H9 (cell line): ENCODE results near the gene CST9L. TPM values are rescaled to one million over a fixed set of nuclear protein-coding genes. Genes with fewer than 3 reads are reported as not detected.
A peak's percentile ranks its signal among the peaks of the same experiment; 100 is the strongest.

Experiments used
- DNase-seq: peaks from one replicate; pipeline ENCODE4 v3.0.0-alpha.2; 2017
- H2AFZ ChIP-seq: one replicate; pipeline ENCODE4 v1.6.1; 2013; ENCODE audit warnings: mild to moderate bottlenecking, low read length, control low read depth, moderate library complexity
- H2AK5ac ChIP-seq: 2 replicates; pipeline ENCODE4 v1.6.1; 2013; ENCODE audit warnings: low read length, control low read depth, mixed read lengths; ENCODE audit not compliant: insufficient read length
- H2BK120ac ChIP-seq: one replicate; pipeline ENCODE4 v1.6.1; 2013; ENCODE audit warnings: low read depth, mild to moderate bottlenecking, low read length, control low read depth, inconsistent platforms; ENCODE audit not compliant: poor library complexity, severe bottlenecking
- H2BK12ac ChIP-seq: 2 replicates; pipeline ENCODE4 v1.6.1; 2013; ENCODE audit warnings: low read length, control low read depth, mixed read lengths, low read depth; ENCODE audit not compliant: insufficient read length
- H2BK15ac ChIP-seq: 2 replicates; pipeline ENCODE4 v1.6.1; 2013; ENCODE audit warnings: low read depth, low read length, control low read depth
- H2BK20ac ChIP-seq: one replicate; pipeline ENCODE4 v1.6.1; 2013; ENCODE audit warnings: low read depth, mild to moderate bottlenecking, low read length, control low read depth, inconsistent platforms; ENCODE audit not compliant: poor library complexity, severe bottlenecking
- H2BK5ac ChIP-seq: 2 replicates; pipeline ENCODE4 v1.6.1; 2013; ENCODE audit warnings: low read length, control low read depth, mixed read lengths; ENCODE audit not compliant: insufficient read length
- H3K14ac ChIP-seq: 2 replicates; pipeline ENCODE4 v1.6.1; 2013; ENCODE audit warnings: low read length, control low read depth; ENCODE audit not compliant: insufficient read depth
- H3K18ac ChIP-seq: 2 replicates; pipeline ENCODE4 v1.6.1; 2013; ENCODE audit warnings: low read depth, mild to moderate bottlenecking, mixed read lengths, low read length, control low read depth; ENCODE audit not compliant: insufficient read length
- H3K23ac ChIP-seq: 2 replicates; pipeline ENCODE4 v1.6.1; 2013; ENCODE audit warnings: low read length, control low read depth, mixed read lengths, low read depth; ENCODE audit not compliant: insufficient read length
- H3K23me2 ChIP-seq: 2 replicates; pipeline ENCODE4 v1.6.1; 2013; ENCODE audit warnings: low read depth, mild to moderate bottlenecking, mixed read lengths, low read length, control low read depth; ENCODE audit not compliant: insufficient read length, poor library complexity, severe bottlenecking
- H3K27ac ChIP-seq: 2 replicates; pipeline ENCODE4 v1.5.1; 2013; ENCODE audit warnings: low read length, control low read depth, mixed read lengths, low read depth; ENCODE audit not compliant: insufficient read length
- H3K27me3 ChIP-seq: 2 replicates; pipeline ENCODE4 v1.6.1; 2013; ENCODE audit warnings: low read length, control low read depth, inconsistent platforms; ENCODE audit not compliant: insufficient read depth
- H3K4ac ChIP-seq: 2 replicates; pipeline ENCODE4 v1.6.1; 2013; ENCODE audit warnings: low read depth, mild to moderate bottlenecking, control low read depth, inconsistent platforms, low read length, moderate library complexity
- H3K4me1 ChIP-seq: 2 replicates; pipeline ENCODE4 v1.6.1; 2013; ENCODE audit warnings: low read length, control low read depth, inconsistent platforms; ENCODE audit not compliant: insufficient read depth
- H3K4me2 ChIP-seq: 2 replicates; pipeline ENCODE4 v1.6.1; 2013; ENCODE audit warnings: low read length, control low read depth, mixed read lengths; ENCODE audit not compliant: insufficient read length, insufficient read depth
- H3K56ac ChIP-seq: 2 replicates; pipeline ENCODE4 v1.6.1; 2013; ENCODE audit warnings: low read depth, mild to moderate bottlenecking, mixed read lengths, low read length, control low read depth; ENCODE audit not compliant: insufficient read length
- H3K79me1 ChIP-seq: 2 replicates; pipeline ENCODE4 v1.6.1; 2013; ENCODE audit warnings: low read depth, mild to moderate bottlenecking, moderate library complexity, low read length, control low read depth, inconsistent platforms; ENCODE audit not compliant: insufficient read depth, poor library complexity, severe bottlenecking
- H3K79me2 ChIP-seq: 2 replicates; pipeline ENCODE4 v1.6.1; 2013; ENCODE audit warnings: low read length, control low read depth, inconsistent platforms; ENCODE audit not compliant: insufficient read depth
- H3K9ac ChIP-seq: 2 replicates; pipeline ENCODE4 v1.6.1; 2013; ENCODE audit warnings: low read length, control low read depth, mixed read lengths; ENCODE audit not compliant: insufficient read length; ENCODE audit errors: extremely low read depth
- H3K9me3 ChIP-seq: one replicate; pipeline ENCODE4 v1.6.1; 2013; ENCODE audit warnings: low read depth, low read length, inconsistent platforms; ENCODE audit not compliant: control insufficient read depth
- H3T11ph ChIP-seq: one replicate; pipeline ENCODE4 v1.6.1; 2013; ENCODE audit warnings: mild to moderate bottlenecking, low read length, control low read depth, inconsistent platforms
- H4K20me1 ChIP-seq: one replicate; pipeline ENCODE4 v1.6.1; 2013; ENCODE audit not compliant: control insufficient read depth, insufficient read length, insufficient read depth
- H4K5ac ChIP-seq: 2 replicates; pipeline ENCODE4 v1.6.1; 2013; ENCODE audit warnings: low read depth, mild to moderate bottlenecking, mixed read lengths, low read length, control low read depth; ENCODE audit not compliant: insufficient read length
- H4K8ac ChIP-seq: replicated peaks from 2 replicates; pipeline ENCODE4 v1.6.1; 2013; ENCODE audit warnings: low read length, control low read depth, mixed read lengths, low read depth; ENCODE audit not compliant: insufficient read length
- H4K91ac ChIP-seq: 2 replicates; pipeline ENCODE4 v1.6.1; 2013; ENCODE audit warnings: low read depth, mild to moderate bottlenecking, moderate library complexity, mixed read lengths, low read length, control low read depth; ENCODE audit not compliant: insufficient read length
- H3K27ac Mint-ChIP-seq, 3 experiments: 2 replicates in 2 of 3; 3 replicates in 1 of 3; pipeline ENCODE4 v1.8.0; 2020 to 2021; ENCODE audit warnings: mixed read lengths in 3 of 3, mild to moderate bottlenecking in 1 of 3, moderate library complexity in 1 of 3
- H3K27me3 Mint-ChIP-seq: 2 replicates; pipeline ENCODE4 v1.8.0; 2021; ENCODE audit warnings: low read depth, mild to moderate bottlenecking, moderate library complexity, mixed read lengths
- H3K36me3 Mint-ChIP-seq, 3 experiments: 2 replicates in 2 of 3; 3 replicates in 1 of 3; pipeline ENCODE4 v1.8.0; 2020 to 2021; ENCODE audit warnings: low read depth in 3 of 3, mixed read lengths in 3 of 3; ENCODE audit not compliant: insufficient read depth in 1 of 3
- H3K4me1 Mint-ChIP-seq, 2 experiments: 2 replicates each; pipeline ENCODE4 v1.8.0; 2020; ENCODE audit warnings: mixed read lengths in 2 of 2
- H3K4me3 Mint-ChIP-seq, 2 experiments: 2 replicates in 1 of 2; 3 replicates in 1 of 2; pipeline ENCODE4 v1.8.0; 2020 to 2021; ENCODE audit warnings: mild to moderate bottlenecking in 2 of 2, mixed read lengths in 2 of 2, moderate library complexity in 1 of 2
- H3K9me3 Mint-ChIP-seq, 2 experiments: 2 replicates in 1 of 2; 3 replicates in 1 of 2; pipeline ENCODE4 v1.8.0; 2020; ENCODE audit warnings: mild to moderate bottlenecking in 2 of 2, mixed read lengths in 2 of 2, moderate library complexity in 1 of 2
- CTCF ChIP-seq: fragments of 200-600 bp; sonication (generic); conservative IDR thresholded peaks from 3 replicates; pipeline ENCODE4 v1.8.0; 2021; ENCODE audit warnings: antibody characterized with exemption, mild to moderate bottlenecking
- total RNA-seq: library from RNA; stranded (reverse); gene quantifications from 2 replicates; pipeline ENCODE4 v1.2.1, GENCODE V29; 2021

CST9L gene
- total RNA-seq, 1 experiment from 2014 or later: not detected

GRCh38 chr20:23533161-23533560 lies 35.1 kb downstream of the CST9L start:
- DNase-seq: peak; percentile 55
- peak overlapping the region; percentile 47 for H3K4me2 ChIP-seq
- no peak overlapping the region for H2BK12ac ChIP-seq
- H3K18ac ChIP-seq: no peak overlapping the region
- H2BK5ac ChIP-seq: no peak overlapping the region
- H3K4ac ChIP-seq: no peak overlapping the region
- no peak overlapping the region for H3K9ac ChIP-seq
- no peak overlapping the region for H2BK120ac ChIP-seq
- peaks cover 41 to 46% of the 10 kb centered on the region in 2 experiments for H3K4me1 Mint-ChIP-seq
- H3K4me1 ChIP-seq: no peaks in the 10 kb centered on the region; the same call in 1 of the 2 replicates
- no peaks in the 10 kb centered on the region for H3K23me2 ChIP-seq
- TF ChIP-seq CTCF: no peak
- H2AFZ ChIP-seq: no peak overlapping the region
- H3K14ac ChIP-seq: no peak overlapping the region
- H4K8ac ChIP-seq: no peak overlapping the region
- H3T11ph ChIP-seq: no peak overlapping the region
- H3K36me3 Mint-ChIP-seq: peaks cover 19 to 30% (median 20%) of the 10 kb centered on the region in 3 experiments
- H3K9me3 ChIP-seq: no peaks in the 10 kb centered on the region
- H3K79me2 ChIP-seq: no peaks in the 10 kb centered on the region
- no peak overlapping the region for H3K23ac ChIP-seq
- H3K9me3 Mint-ChIP-seq: peaks cover 21 to 24% of the 10 kb centered on the region in 2 experiments
- H4K20me1 ChIP-seq: no peaks in the 10 kb centered on the region
- peak overlapping the region in 2 of 3 experiments; percentile 6 to 21; a peak in 3 of 7 replicates for H3K27ac Mint-ChIP-seq
- H3K4me3 Mint-ChIP-seq: peak overlapping the region in 1 of 2 experiments; percentile 53; a peak in 2 of 5 replicates
- no peak overlapping the region for H2BK20ac ChIP-seq
- H3K56ac ChIP-seq: no peak overlapping the region
- H3K79me1 ChIP-seq: no peaks in the 10 kb centered on the region
- H3K27me3 ChIP-seq: no peaks in the 10 kb centered on the region
- H4K91ac ChIP-seq: no peak overlapping the region
- no peak overlapping the region for H4K5ac ChIP-seq
- H3K27me3 Mint-ChIP-seq: peaks cover 27% of the 10 kb centered on the region
- no peak overlapping the region for H2AK5ac ChIP-seq
- H2BK15ac ChIP-seq: no peak overlapping the region
- no peak overlapping the region for H3K27ac ChIP-seq
